Activated CD8-positive, alpha-beta memory T cell treated with anti-CD3 and anti-CD28 coated beads, Interleukin-2, amount 50 U/mL, for 4 hours (primary cell): ENCODE data around the gene FBXL17.
"Not testable (repeated sequence)": the region's sequence is repeated elsewhere in the genome, so short reads cannot be mapped to it uniquely, and the experiment has no call there.

Source experiments
- DNase-seq: peaks from one replicate; pipeline ENCODE4 v3.0.0-alpha.2; 2020

Gene FBXL17

GRCh38 chr5:108238936-108239887 lies 142.7 kb downstream of the FBXL17 start:
- no peak for DNase-seq

DNA sequence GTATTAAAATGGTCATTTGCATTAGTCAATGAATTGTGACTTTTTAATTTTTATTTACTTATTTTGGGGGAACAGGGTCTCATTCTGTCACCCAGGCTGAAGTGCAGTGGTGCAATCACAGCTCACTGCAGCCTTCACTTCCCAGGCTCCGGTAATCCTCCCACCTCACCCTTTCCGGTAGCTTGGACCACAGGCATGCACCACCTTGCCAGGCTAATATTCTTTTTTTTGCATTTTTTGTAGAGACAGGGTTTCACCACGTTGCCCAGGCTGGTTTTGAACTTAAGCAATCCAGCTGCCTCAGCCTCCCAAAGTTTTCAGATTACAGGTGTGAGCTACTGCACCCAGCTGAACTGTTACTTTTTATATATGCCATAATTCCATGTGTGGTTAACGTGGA lies 143.4 kb downstream of the FBXL17 start:
- no peak for DNase-seq

GRCh38 chr5:108233617-108234155 lies 148.2 kb downstream of the FBXL17 start:
- no peak for DNase-seq

DNA sequence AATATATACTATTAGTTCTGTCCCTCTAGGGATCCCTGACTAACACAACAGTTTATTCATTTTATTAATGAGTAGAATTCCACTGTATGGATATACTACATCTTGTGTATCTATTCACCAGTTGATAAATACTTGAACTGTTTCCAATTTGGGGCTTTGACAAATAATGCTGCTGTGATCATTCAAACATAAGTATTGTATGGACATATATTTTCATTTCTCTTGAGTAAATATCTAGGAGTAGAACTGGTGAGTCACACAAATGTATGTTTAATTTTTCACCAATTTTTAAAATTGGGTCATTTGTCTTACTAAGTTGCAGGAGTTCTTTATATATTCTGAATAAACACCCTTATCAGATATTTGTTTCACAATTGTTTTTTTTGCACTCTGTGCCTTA lies 149.1 kb downstream of the FBXL17 start:
- DNase-seq = no peak

- DNase-seq = no peak
These were observed 159.9 kb downstream of the FBXL17 start for GRCh38 chr5:108222011-108222410.

GRCh38 chr5:108220834-108221233 lies 161.1 kb downstream of the FBXL17 start:
- no peak for DNase-seq

DNA sequence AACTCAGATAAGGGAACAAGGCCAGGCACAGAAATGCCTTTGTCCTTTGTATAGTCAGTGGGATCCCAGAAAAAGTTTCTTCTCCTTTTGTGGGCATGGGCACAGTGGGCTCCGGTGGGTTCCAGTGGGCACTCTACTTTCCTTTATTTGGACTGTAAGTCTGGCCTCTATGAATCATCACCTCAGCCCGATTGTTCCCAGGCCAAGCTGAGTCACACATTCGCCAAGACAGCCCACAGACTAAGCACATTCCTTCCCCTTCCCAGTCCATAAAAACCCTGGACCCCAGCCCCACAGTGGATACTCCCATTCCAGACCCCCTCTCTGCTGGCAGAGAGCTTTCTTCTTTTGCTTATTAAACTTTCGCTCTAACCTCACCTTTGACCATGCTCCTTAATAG lies 165.0 kb downstream of the FBXL17 start:
- DNase-seq = no peak

- DNase-seq = no peak
These were observed 167.0 kb downstream of the FBXL17 start for GRCh38 chr5:108214857-108215256.

DNA sequence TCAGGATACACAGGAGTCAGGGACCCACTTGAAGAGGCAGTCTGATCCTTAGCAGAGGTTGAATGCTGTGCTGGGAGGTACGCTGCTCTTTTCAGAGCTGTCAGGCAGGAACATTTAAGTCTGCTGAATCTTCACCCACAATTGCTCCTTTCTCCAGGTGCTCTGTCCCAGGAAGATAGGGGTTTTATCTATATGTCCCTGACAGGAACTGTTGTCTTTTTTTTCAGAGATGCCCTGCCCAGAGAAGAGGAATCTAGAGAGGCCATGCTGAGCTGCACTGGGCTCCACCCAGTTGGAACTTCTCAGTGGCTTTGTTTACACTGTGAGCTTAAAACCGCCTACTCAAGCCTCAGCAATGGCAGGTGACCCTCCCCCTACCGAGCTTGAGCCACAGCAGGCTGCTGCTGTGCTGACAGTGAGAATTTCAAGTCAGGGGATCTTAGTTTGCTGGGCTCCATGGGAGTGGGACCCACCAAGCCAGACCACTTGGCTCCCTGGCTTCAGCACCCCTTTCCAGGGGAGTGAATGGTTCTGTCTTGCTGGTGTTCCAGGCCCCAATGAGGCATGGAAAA lies 169.0 kb downstream of the FBXL17 start:
- no peak for DNase-seq

DNA sequence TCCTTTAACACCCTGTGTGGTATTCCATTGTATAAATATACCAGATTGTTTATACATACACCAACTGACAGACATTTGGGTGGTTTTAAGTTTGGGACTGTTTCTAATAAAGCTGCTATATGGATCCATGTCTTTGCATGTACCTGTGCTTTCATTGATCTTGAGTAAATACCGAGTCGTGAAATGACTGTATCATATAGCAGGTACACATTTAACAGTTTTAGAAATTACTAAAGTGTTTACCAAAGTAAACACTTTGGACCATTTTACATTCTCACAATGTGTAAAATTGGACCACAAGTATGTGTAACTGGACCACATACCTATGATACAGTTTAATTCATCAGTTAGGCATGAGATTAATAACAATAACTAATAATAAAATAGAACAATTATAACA lies 175.2 kb downstream of the FBXL17 start:
- DNase-seq = no peak

- no peak for DNase-seq
These were observed 180.2 kb downstream of the FBXL17 start for GRCh38 chr5:108201721-108202120.

DNA sequence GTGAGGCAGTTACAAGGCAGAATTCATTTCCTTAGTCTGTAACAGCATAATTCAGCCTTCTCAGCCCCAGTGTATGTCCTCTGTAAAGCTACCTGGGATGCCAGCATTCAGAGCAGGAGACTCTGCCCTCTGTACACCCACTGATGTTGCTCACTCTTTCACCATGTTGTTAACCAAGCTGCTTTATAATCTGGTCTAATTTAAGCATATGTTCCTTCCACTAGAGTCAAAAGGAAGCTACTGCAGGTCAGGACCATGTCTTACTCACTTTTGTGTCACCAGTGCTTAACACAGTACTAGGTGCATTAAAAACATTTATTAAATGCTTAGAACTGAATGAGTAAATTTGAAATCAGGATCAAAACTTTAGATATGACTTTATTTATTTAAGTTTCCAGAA lies 185.6 kb downstream of the FBXL17 start:
- DNase-seq = no peak

- DNase-seq = no peak
These were observed 188.7 kb downstream of the FBXL17 start for GRCh38 chr5:108193021-108193795.

DNA sequence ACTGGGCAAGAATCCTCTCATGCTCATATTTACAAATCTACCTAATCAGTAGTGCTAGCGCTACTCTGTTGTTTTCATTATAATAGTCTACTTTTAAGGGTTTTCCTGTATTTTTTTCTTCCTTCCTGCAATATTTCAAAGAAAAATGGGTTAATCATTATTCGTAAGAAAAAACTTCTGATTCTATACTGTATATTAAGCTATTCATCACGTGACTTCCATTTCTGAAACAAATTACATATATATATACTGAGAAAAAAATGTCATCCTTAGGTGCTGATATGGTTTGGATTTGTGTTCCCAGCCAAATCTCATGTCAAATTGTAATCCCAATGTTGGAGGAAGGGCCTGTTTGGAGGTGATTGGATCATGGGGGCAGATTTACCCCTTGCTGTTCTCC lies 197.0 kb downstream of the FBXL17 start:
- no peak for DNase-seq

GRCh38 chr5:108181975-108182374 lies 199.9 kb downstream of the FBXL17 start:
- no peak for DNase-seq

DNA sequence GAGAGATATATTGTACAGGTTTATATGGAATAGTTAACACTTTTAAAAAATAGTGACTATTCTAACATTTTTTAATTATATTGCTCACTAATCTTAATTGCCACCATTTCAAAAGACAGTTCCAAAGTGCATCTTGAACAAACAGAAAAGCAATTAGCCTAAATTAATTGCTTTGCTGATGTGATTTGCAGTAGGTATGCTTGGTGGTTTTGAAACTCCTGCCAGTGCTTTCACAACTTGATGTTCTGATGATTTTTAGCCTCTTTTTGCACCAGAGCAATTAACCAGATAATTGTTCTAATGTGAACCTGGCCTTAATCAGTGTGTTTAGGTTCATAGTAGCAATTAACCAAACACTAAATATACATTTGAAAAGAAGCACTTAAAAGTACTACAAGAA lies 207.6 kb downstream of the FBXL17 start:
- no peak for DNase-seq

DNA sequence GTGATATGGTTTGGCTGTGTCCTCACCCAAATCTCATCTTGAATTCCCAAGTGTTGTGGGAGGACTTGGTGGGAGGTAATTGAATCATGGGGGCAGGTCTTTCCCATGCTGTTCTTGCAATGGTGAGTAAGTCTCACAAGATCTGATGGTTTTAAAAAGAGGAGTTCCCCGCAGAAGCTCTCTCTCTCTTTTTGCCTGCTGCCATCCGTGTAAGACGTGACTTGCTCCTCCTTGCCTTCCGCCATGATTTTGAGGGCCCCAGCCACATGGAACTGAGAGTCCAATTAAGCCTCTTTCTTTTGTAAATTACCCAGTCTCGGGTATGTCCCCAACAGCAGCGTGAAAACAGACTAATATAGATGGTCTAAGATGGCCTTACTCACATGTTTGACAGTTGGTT lies 210.1 kb downstream of the FBXL17 start:
- no peak for DNase-seq

GRCh38 chr5:108168915-108169314 lies 213.0 kb downstream of the FBXL17 start:
- no peak for DNase-seq

- DNase-seq = no peak
These were observed 214.7 kb downstream of the FBXL17 start for GRCh38 chr5:108167174-108167573.

DNA sequence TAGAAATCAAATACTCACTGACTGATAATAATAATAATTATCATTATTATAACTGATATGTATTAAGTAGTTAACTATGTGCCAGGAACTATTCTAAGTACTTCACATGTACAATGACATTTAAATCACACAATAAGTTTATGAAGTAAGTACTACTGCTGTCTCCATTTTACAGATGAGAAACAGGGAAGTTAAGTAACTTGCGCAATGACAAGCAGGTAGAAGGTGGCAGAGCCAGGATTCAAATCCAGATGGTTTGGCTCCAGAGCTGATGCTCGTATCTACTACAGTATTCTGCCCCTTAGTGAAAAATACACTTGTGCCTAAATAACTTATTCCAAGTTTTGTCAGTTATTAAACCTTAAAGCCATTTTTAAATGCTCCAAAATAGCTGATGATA lies 217.3 kb downstream of the FBXL17 start:
- DNase-seq = no peak

- DNase-seq = not testable (repeated sequence)
These were observed 229.0 kb downstream of the FBXL17 start for GRCh38 chr5:108152854-108153253.

DNA sequence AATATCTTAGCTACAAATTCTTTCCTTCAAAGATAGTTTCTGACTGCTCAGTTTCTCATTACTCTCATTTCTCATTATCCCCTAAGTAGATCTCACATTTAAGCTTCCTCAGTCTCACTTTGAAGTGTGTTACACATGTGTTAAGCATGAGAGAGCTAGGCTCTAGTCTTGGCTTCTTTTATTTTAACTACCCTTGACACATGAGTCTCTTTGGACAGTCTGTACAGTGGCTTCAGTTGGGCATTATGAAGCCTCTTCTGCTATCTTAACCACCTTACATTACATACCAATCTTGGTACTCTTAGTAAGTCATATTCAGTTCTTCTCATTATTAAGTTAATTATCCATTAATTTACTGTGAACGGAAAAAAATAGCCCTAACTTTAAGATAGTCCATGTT lies 232.5 kb downstream of the FBXL17 start:
- no peak for DNase-seq

DNA sequence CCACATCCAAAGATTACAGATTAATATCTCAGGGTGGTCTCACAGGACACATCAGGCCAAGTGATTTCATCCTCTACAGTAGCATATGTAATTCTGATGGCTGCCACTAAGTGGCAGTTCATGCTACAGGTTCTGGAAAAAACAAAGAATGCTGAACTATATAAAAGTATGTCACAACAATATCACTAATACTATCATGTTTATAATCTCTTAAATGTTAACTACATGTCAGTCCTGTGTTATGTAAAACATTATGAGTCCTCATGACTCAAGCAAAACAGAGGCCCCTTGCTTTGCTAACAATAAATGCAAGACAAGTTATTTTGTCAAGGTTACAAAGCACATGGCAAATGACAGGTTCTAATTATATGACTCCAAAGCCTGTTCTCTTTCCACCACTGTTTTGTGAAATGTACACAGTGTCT lies 233.2 kb downstream of the FBXL17 start:
- no peak for DNase-seq
